Right lobe of liver (tissue), 4 donors: ENCODE results near the gene FLRT2.

Experiments
- CTCF ChIP-seq, 4 donors: fragments of 200-600 bp in 3 of 4; fragments of 450-650 bp in 1 of 4; IDR thresholded peaks; one replicate each; pipeline versions ENCODE4 v1.5.1 to v1.8.0; 2016 to 2022; ENCODE audit warnings: antibody characterized with exemption in 4 of 4, mild to moderate bottlenecking in 2 of 4
- POLR2A ChIP-seq: fragments of 450-650 bp; IDR thresholded peaks from one replicate; pipeline ENCODE4 v1.6.1; 2017; ENCODE audit warnings: antibody characterized with exemption, mild to moderate bottlenecking
- donor health status: DM: no; HTN: no; CAD: no.
- donor health status: DM: no; HTN: no; CAD: no.
- donor health status: DM: no; HTN: yes; CAD: no.

- no peak for TF ChIP-seq CTCF (IDR thresholded peaks at IDR 0.05)
- TF ChIP-seq POLR2A: no peak
These were observed 83.6 kb downstream of the FLRT2 start for GRCh38 chr14:85613496-85613895.
